K562 treated with DMSO at 1 percent for 12 hours (cell line): ENCODE results near the gene SNAPC1. TPM values are rescaled to one million over a fixed set of nuclear protein-coding genes. Genes with fewer than 3 reads are reported as not detected.

Experiments used
- total RNA-seq: library from RNA; unstranded; fragments of 300-600 nt; gene quantifications from 2 replicates; pipeline ENCODE4 v1.2.3, GENCODE V29; 2022; ENCODE audit not compliant: insufficient read depth

SNAPC1 gene, protein sequence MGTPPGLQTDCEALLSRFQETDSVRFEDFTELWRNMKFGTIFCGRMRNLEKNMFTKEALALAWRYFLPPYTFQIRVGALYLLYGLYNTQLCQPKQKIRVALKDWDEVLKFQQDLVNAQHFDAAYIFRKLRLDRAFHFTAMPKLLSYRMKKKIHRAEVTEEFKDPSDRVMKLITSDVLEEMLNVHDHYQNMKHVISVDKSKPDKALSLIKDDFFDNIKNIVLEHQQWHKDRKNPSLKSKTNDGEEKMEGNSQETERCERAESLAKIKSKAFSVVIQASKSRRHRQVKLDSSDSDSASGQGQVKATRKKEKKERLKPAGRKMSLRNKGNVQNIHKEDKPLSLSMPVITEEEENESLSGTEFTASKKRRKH
- 2.6 and 6.8 TPM in 2 replicates for total RNA-seq

DNA sequence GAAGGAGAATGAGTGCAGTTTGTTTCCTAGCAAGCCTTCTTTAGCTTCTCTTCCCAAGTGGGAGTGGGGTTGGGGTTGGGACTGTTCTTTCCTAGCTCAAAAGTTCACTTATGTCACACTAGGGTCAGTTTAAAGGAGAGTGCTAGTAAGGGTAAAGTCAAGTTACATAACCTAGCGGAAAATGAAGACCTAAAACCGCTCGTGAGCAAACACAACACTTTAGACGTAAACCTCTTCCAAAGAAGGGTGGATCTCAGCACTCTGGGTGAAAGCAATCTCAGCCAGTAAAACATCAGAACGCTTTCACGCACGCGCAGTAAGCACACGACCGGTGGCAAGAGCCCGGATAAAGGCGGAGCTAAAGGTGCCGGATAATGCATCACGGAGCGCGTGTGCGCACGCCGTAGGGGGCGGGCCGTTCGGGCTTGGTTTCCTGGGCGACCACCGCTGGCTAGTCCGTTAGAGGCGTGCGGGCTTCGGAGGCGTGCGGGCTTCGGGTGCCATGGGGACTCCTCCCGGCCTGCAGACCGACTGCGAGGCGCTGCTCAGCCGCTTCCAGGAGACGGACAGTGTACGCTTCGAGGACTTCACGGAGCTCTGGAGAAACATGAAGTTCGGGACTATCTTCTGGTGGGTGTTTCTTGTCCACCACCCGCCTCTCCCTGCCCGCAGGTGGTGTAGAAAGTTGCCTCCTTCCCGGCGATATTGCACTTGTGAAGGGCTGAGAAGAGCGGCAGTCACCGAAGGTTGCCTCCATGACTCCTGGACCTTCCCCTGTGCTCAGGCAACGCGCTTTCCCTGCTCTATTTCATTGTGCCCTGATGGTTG lies at the start of gene SNAPC1:
SNAPC1 (plus strand) TSS at position 462 of the 828 bp plus-strand sequence; CDS start at position 503, 41 bp downstream.

DNA sequence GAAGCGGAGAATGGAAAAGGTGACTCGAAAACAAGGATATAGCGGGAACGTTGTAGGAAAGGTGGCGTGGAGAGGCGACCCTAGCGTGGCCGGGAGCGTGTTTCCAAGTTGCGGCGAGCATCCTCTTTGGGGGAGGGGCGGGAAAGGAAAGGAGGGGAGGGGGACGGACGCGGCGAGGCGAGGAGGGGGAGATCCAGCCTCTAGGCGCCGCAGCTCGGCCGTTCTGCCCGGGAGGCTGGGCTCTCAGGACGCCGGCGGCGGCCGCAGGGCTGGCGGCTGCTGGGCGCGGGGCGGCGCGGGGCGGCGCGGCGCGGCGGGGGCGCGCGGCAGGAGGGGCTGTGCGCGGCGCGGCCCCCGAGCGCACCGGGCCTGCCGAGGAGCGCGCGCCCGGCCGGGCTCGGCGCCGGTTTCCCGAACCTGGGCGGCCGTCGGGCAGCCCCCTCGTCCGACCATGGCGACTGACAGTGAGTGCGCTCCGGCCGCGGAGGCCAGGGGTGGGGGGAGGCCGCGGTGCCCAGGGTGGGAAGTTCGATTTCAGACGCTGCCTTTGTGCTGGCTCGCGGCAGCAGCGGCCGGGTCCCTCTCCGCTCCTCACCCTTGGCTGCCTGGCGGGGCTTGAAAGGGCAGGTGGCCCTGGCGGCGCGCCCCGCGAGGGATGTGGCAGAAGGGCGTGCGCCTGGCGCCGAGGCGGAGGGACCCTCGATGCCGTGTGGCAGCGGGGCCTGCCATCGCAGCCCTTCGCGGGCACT lies 50.3 kb downstream of the SNAPC1 start, which contains the start of gene SYT16:
SYT16 (plus strand) TSS at position 357 of the 749 bp plus-strand sequence.

Other genes with a start within 250 kb of the SNAPC1 start
- 5.7 and 21.5 TPM in 2 replicates for gene HIF1A, start 66.9 kb upstream of the SNAPC1 start, total RNA-seq
- gene SYT16, start 50.3 kb downstream of the SNAPC1 start, total RNA-seq: not detected in 2 replicates